K562 (cell line): ENCODE results near the gene NFIC. TPM values are rescaled to one million over a fixed set of nuclear protein-coding genes. Genes with fewer than 3 reads are reported as not detected.

Source experiments
- ATAC-seq: fragments of 200-7000 bp; cut with Tn5 transposase; 3 replicates; pipeline ENCODE4 v1.9.1; 2020; ENCODE audit warnings: moderate library complexity
- BruUV-seq: library from RNA; stranded (reverse); fragments of 400-500 nt; replicated peaks from 2 replicates; lab custom pipeline; 2021; lab: Mats Ljungman, UMichigan
- CTCF ChIA-PET: fragments of 300-600 bp; formaldehyde crosslinking; extraction: SDS; loops from one replicate; lab custom pipeline; 2021; ENCODE audit warnings: low intra/inter-chr PET ratio; lab: Yijun Ruan, JAX
- POLR2A ChIA-PET: fragments of 300-600, 350-650 bp; sonication (Branson Sonifier 250); formaldehyde crosslinking; extraction: SDS; loops from one replicate; lab custom pipeline; 2021; ENCODE audit warnings: antibody characterized with exemption, inconsistent platforms; lab: Yijun Ruan, JAX
- DNase-seq, 4 experiments: peaks; one replicate each; pipeline versions ENCODE4 v3.0.0 to v3.0.0-alpha.2; 2011 to 2018; ENCODE audit warnings: low spot score in 3 of 4, mixed read lengths in 3 of 4; ENCODE audit errors: extremely low read depth in 1 of 4
- FAIRE-seq: peaks from 2 replicates; lab custom pipeline; 2011; peaks lifted over from hg19 to GRCh38; lab: Jason Lieb, UNC
- H2AFZ ChIP-seq: 2 replicates; pipeline ENCODE4 v1.6.0; 2011; ENCODE audit warnings: low read depth, low read length, control low read depth, inconsistent platforms
- H3K27ac ChIP-seq: fragments of 200-600 bp; 3 replicates; pipeline ENCODE4 v1.8.0; 2011; ENCODE audit warnings: low read depth, mild to moderate bottlenecking, control low read depth, inconsistent platforms, low read length, moderate library complexity, mixed read lengths; ENCODE audit errors: extremely low read depth
- H3K27me3 ChIP-seq, 2 experiments: fragments of 300-600 bp in 1 of 2; 2 replicates in 1 of 2; 3 replicates in 1 of 2; pipeline versions ENCODE4 v1.6.0 to v1.8.0; 2011; ENCODE audit warnings: inconsistent platforms in 2 of 2, low read length in 2 of 2, mild to moderate bottlenecking in 1 of 2, mixed read lengths in 1 of 2, moderate library complexity in 1 of 2; ENCODE audit not compliant: control insufficient read depth in 2 of 2, insufficient read depth in 2 of 2
- H3K36me3 ChIP-seq: fragments of 300-600 bp; 3 replicates; pipeline ENCODE4 v1.8.0; 2011; ENCODE audit warnings: mild to moderate bottlenecking, low read length, inconsistent platforms; ENCODE audit not compliant: control insufficient read depth, insufficient read depth
- H3K4me1 ChIP-seq, 2 experiments: fragments of 200-600 bp in 1 of 2; replicated peaks in 1 of 2; 2 replicates in 1 of 2; 3 replicates in 1 of 2; pipeline versions ENCODE4 v1.5.1 to v1.8.0; 2011; ENCODE audit warnings: inconsistent platforms in 2 of 2, low read length in 2 of 2, mild to moderate bottlenecking in 1 of 2, mixed read lengths in 1 of 2, moderate library complexity in 1 of 2; ENCODE audit not compliant: control insufficient read depth in 2 of 2, insufficient read depth in 2 of 2
- H3K4me2 ChIP-seq: 2 replicates; pipeline ENCODE4 v1.6.1; 2011; ENCODE audit warnings: low read length, control low read depth, inconsistent platforms, mixed read lengths; ENCODE audit not compliant: insufficient read depth
- H3K4me3 ChIP-seq: fragments of 200-600 bp; sonication (generic), shearing (Covaris generic); 2 replicates; pipeline ENCODE4 v1.5.1; 2016; ENCODE audit warnings: control low read depth, inconsistent platforms
- H3K79me2 ChIP-seq: fragments of 200-600 bp; 3 replicates; pipeline ENCODE4 v1.8.0; 2011; ENCODE audit warnings: low read length, inconsistent platforms; ENCODE audit not compliant: control insufficient read depth, insufficient read depth
- H3K9ac ChIP-seq, 2 experiments: 2 replicates each; pipeline versions ENCODE4 v1.6.0 to v1.6.1; 2011; ENCODE audit warnings: low read depth in 2 of 2, low read length in 2 of 2, control low read depth in 1 of 2, inconsistent platforms in 1 of 2, mild to moderate bottlenecking in 1 of 2, mixed read lengths in 1 of 2; ENCODE audit not compliant: insufficient read depth in 1 of 2
- H3K9me1 ChIP-seq: one replicate; pipeline ENCODE4 v1.6.0; 2011; ENCODE audit warnings: inconsistent platforms, mild to moderate bottlenecking, low read length, moderate library complexity; ENCODE audit not compliant: control insufficient read depth, insufficient read depth
- H3K9me3 ChIP-seq: replicated peaks from 2 replicates; pipeline ENCODE4 v1.5.1; 2011; ENCODE audit warnings: low read depth, low read length, inconsistent platforms; ENCODE audit not compliant: control insufficient read depth, insufficient read depth
- H4K20me1 ChIP-seq: replicated peaks from 2 replicates; pipeline ENCODE4 v1.6.1; 2011; ENCODE audit warnings: low read length, inconsistent platforms, mixed read lengths; ENCODE audit not compliant: control insufficient read depth, insufficient read depth
- FOS ChIP-seq: IDR thresholded peaks from 3 replicates; pipeline ENCODE4 v1.6.1; 2011; ENCODE audit not compliant: insufficient read length; ENCODE audit errors: extremely low read depth
- HNRNPL ChIP-seq: fragments of 200-400 bp; formaldehyde crosslinking; IDR thresholded peaks from 2 replicates; pipeline ENCODE4 v1.6.1; 2017; ENCODE audit warnings: low read depth, mild to moderate bottlenecking, low read length
- NFIC ChIP-seq: fragments of 450-650 bp; IDR thresholded peaks from 2 replicates; pipeline ENCODE4 v1.6.1; 2017; ENCODE audit warnings: mild to moderate bottlenecking, inconsistent platforms
- POU5F1 ChIP-seq: fragments of 150-350 bp; IDR thresholded peaks from 2 replicates; pipeline ENCODE4 v1.6.1; 2014; ENCODE audit warnings: borderline replicate concordance, low read length, low read depth, mild to moderate bottlenecking; ENCODE audit not compliant: partially characterized antibody
- PTBP1 ChIP-seq: fragments of 200-400 bp; formaldehyde crosslinking; IDR thresholded peaks from 2 replicates; pipeline ENCODE4 v1.6.1; 2017; ENCODE audit warnings: low read depth, low read length
- SLC30A9 ChIP-seq: fragments of 250-450 bp; sonication (Bioruptor Pico); IDR thresholded peaks from 2 replicates; pipeline ENCODE4 v1.8.0; 2022; ENCODE audit warnings: mild to moderate bottlenecking, moderate library complexity
- SMAD3 ChIP-seq: fragments of 450-650 bp; formaldehyde crosslinking; conservative IDR thresholded peaks from 2 replicates; pipeline ENCODE4 v1.4.0; 2020; ENCODE audit warnings: mild to moderate bottlenecking
- TEAD1 ChIP-seq, 2 experiments: fragments of 450-650 bp in 1 of 2; sonication (generic) in 1 of 2; formaldehyde crosslinking; IDR thresholded peaks; 2 replicates each; pipeline versions ENCODE4 v1.4.0 to v1.8.0; 2020 to 2022; ENCODE audit warnings: mild to moderate bottlenecking in 2 of 2, missing genetic modification reagents in 1 of 2
- ZNF133 ChIP-seq: fragments of 250-450 bp; sonication (Bioruptor Pico); IDR thresholded peaks from 2 replicates; pipeline ENCODE4 v1.4.0; 2020; ENCODE audit warnings: mild to moderate bottlenecking
- ZNF165 ChIP-seq: fragments of 250-450 bp; sonication (Bioruptor Pico); IDR thresholded peaks from 2 replicates; pipeline ENCODE4 v1.4.0; 2020; ENCODE audit warnings: borderline replicate concordance
- ZNF282 ChIP-seq: sonication (generic); formaldehyde crosslinking; IDR thresholded peaks from 2 replicates; pipeline ENCODE4 v1.8.1; 2023; ENCODE audit warnings: missing genetic modification reagents
- WGBS: fragments of 100-300 bp; shearing (Covaris generic); methylation state at CpG from one replicate; pipeline ENCODE4 v1.1.6; 2016; ENCODE audit warnings: low coverage, mixed read lengths; ENCODE audit not compliant: insufficient coverage; ENCODE audit errors: missing lambda C conversion rate; 5-methylcytosine and 5-hydroxymethylcytosine counted together
- in situ Hi-C: fragments of 300-500 bp; cut with MboI; formaldehyde crosslinking; loops from 4 replicates; pipeline ENCODE4 v1.15.0; 2018; ENCODE audit warnings: inconsistent platforms, mixed read lengths
- intact Hi-C: fragments of 100-400 bp; cut with micrococcal nuclease; formaldehyde crosslinking; loops from 2 replicates; pipeline ENCODE4 v1.14.2; 2022
- polyA plus RNA-seq, 8 experiments: library from polyadenylated mRNA; depleted of rRNA in 4 of 8; stranded (reverse) in 5 of 8; unstranded in 3 of 8; fragments of >200 nt; fragmentation: Nextera tagmentation in 2 of 8; fragmentation: Illumina TruSeq in 1 of 8; extraction: Ambion mirVana in 2 of 8; extraction: Trizol in 1 of 8; gene quantifications; 2 replicates each; pipeline versions ENCODE4 v1.2.1 to v1.2.3, GENCODE V29; 2011 to 2014; ENCODE audit warnings: inconsistent platforms in 1 of 8, missing spikeins in 1 of 8
- total RNA-seq, 7 experiments: library from RNA; depleted of rRNA in 6 of 7; stranded (reverse); fragments of >200 nt in 6 of 7; fragmentation: Illumina TruSeq in 2 of 7; extraction: Trizol in 2 of 7; gene quantifications; 2 replicates each; pipeline versions ENCODE4 v1.2.1 to v1.2.3, GENCODE V29; 2011 to 2021; ENCODE audit warnings: low replicate concordance in 1 of 7

Gene NFIC
- total and polyA plus RNA-seq, 9 of the 15 experiments (the other 6 are each of a cell fraction or from before 2014, with no cell fraction given): 0.71 to 62.1 (median 6.9) TPM

- TF ChIP-seq SLC30A9 (CRISPR knock-in tag) (no peak), FOS (no peak), TEAD1 (CRISPR knock-in tag; IDR thresholded peaks at IDR 0.05) (no peak), NFIC (peak; percentile 50), HNRNPL (no peak), ZNF133 (CRISPR knock-in tag) (no peak), PTBP1 (no peak), POU5F1 (no peak)
Observed at GRCh38 chr19:3409346-3410064, 43.1 kb downstream of the NFIC start (continued).

- Histone ChIP-seq H2AFZ (no peak overlapping the region), H3K27ac (no peak overlapping the region), H3K36me3 (peaks cover 76% of the 10 kb centered on the region; the same call in 2 of the 3 replicates), H3K4me1 (peaks cover 0 to 6% of the 10 kb centered on the region in 2 experiments; a peak in 2 of 5 replicates), H3K79me2 (peaks cover 75% of the 10 kb centered on the region), H3K9me3 (no peaks in the 10 kb centered on the region), H4K20me1 (peaks cover 27% of the 10 kb centered on the region), H3K9ac (0 out of 4 replicates have a peak overlapping the region, but pooled peaks of 1 of the 2 experiments have one; percentile 56)
- POLR2A ChIA-PET: interaction anchor here (0.9 to 1.1 kb wide), 4 partner anchors 18 to 50 kb away, joined by 3 to 5 read pairs (median 4); no protein-coding TSS in a partner anchor
- FAIRE-seq: no peak
- in situ Hi-C loops: no loop called here
- TF ChIP-seq ZNF165 (no peak), ZNF282 (CRISPR knock-in tag) (no peak), SMAD3 (CRISPR knock-in tag) (no peak)
- TF ChIP-seq, all 486 proteins: peak for 0
- Histone ChIP-seq H3K9me1 (no peaks in the 10 kb centered on the region), H3K4me2 (no peak overlapping the region), H3K27me3 (no peaks in the 10 kb centered on the region), H3K4me3 (no peak overlapping the region)
- CTCF ChIA-PET: no interaction called here
- ATAC-seq: no peak
- BruUV-seq: no TSS peak
- intact Hi-C loops: no loop called here
- peak in 1 of 4 experiments; percentile 7 for DNase-seq
- WGBS: 91% methylated on average over 10 of the region's 13 CpGs
Observed at GRCh38 chr19:3411636-3412035, 45.3 kb downstream of the NFIC start.
